ENCODE measurements around the gene CAV3.

The CAV3 gene

GRCh38 chr3:8730656-8731055, 2.9 kb upstream of the CAV3 start:
- no peak overlapping the region for H3K18ac ChIP-seq (ENCODE audit: low read length)
- no peak overlapping the region for H3K27ac ChIP-seq (ENCODE audit: low read depth, low read length)
- H3K4ac ChIP-seq (ENCODE audit: low read depth, low read length) = no peak overlapping the region
- H3K23ac ChIP-seq (ENCODE audit: low read length) = no peak overlapping the region
- no peak overlapping the region for H3K4me3 ChIP-seq (ENCODE audit: low read length)
- H3K36me3 ChIP-seq (ENCODE audit: control insufficient read depth, insufficient read depth, low read length) = no peaks in the 10 kb centered on the region
- no peak overlapping the region for H4K5ac ChIP-seq (ENCODE audit: low read length)
- no peaks in the 10 kb centered on the region for H3K79me1 ChIP-seq (ENCODE audit: low read length)
- no peak overlapping the region for H4K8ac ChIP-seq (ENCODE audit: low read depth, low read length)
- no peak overlapping the region for H2BK5ac ChIP-seq (ENCODE audit: low read length)
- H3K79me2 ChIP-seq (ENCODE audit: control insufficient read depth, insufficient read depth, low read length) = no peaks in the 10 kb centered on the region
- H3K9ac ChIP-seq (ENCODE audit: low read length) = no peak overlapping the region
- WGBS (ENCODE audit: extremely low coverage, insufficient coverage, low lambda C conversion rate) = no CpG with 5 or more reads among the region's 3 CpGs
- H3K56ac ChIP-seq (ENCODE audit: low read length) = no peak overlapping the region
- no peak overlapping the region for H2AK5ac ChIP-seq (ENCODE audit: low read length)
- no peaks in the 10 kb centered on the region for H3K27me3 ChIP-seq (ENCODE audit: insufficient read depth, low read length, poor library complexity)
- no peak for DNase-seq
- no peak overlapping the region for H2BK15ac ChIP-seq (replicated peaks; ENCODE audit: low read depth)
- peaks cover 5% of the 10 kb centered on the region for H3K4me1 ChIP-seq (ENCODE audit: control insufficient read depth, low read depth, low read length)
- H2BK120ac ChIP-seq (ENCODE audit: low read depth, low read length) = no peak overlapping the region
- no peak overlapping the region for H3K4me2 ChIP-seq (ENCODE audit: low read length)

- Histone ChIP-seq H4K5ac (ENCODE audit: low read length) (no peak overlapping the region), H3K4me1 (ENCODE audit: control insufficient read depth, low read depth, low read length) (peaks cover 5% of the 10 kb centered on the region), H3K23ac (ENCODE audit: low read length) (no peak overlapping the region), H4K8ac (ENCODE audit: low read depth, low read length) (no peak overlapping the region), H3K27me3 (ENCODE audit: insufficient read depth, low read length, poor library complexity) (no peaks in the 10 kb centered on the region), H2BK120ac (ENCODE audit: low read depth, low read length) (no peak overlapping the region), H3K36me3 (ENCODE audit: control insufficient read depth, insufficient read depth, low read length) (no peaks in the 10 kb centered on the region), H3K79me1 (ENCODE audit: low read length) (no peaks in the 10 kb centered on the region), H3K4me3 (ENCODE audit: low read length) (no peak overlapping the region), H3K4me2 (ENCODE audit: low read length) (no peak overlapping the region), H2AK5ac (ENCODE audit: low read length) (no peak overlapping the region), H2BK5ac (ENCODE audit: low read length) (no peak overlapping the region), H3K9ac (ENCODE audit: low read length) (peak overlapping the region; percentile 43), H3K79me2 (ENCODE audit: control insufficient read depth, insufficient read depth, low read length) (no peaks in the 10 kb centered on the region), H3K18ac (ENCODE audit: low read length) (no peak overlapping the region), H3K56ac (ENCODE audit: low read length) (peak overlapping the region; percentile 64), H3K27ac (ENCODE audit: low read depth, low read length) (no peak overlapping the region), H2BK15ac (replicated peaks; ENCODE audit: low read depth) (no peak overlapping the region), H3K4ac (ENCODE audit: low read depth, low read length) (no peak overlapping the region)
- WGBS (ENCODE audit: extremely low coverage, insufficient coverage, low lambda C conversion rate) = no CpG with 5 or more reads among the region's 4 CpGs
- peak; percentile 80 for DNase-seq
Observed at GRCh38 chr3:8732413-8732812, 1.2 kb upstream of the CAV3 start.

- Histone ChIP-seq H4K8ac (ENCODE audit: low read depth, low read length) (no peak overlapping the region), H3K23ac (ENCODE audit: low read length) (no peak overlapping the region), H3K27ac (ENCODE audit: low read depth, low read length) (no peak overlapping the region), H3K36me3 (ENCODE audit: control insufficient read depth, insufficient read depth, low read length) (no peaks in the 10 kb centered on the region), H2BK5ac (ENCODE audit: low read length) (no peak overlapping the region), H3K56ac (ENCODE audit: low read length) (no peak overlapping the region), H2AK5ac (ENCODE audit: low read length) (no peak overlapping the region), H3K4me1 (ENCODE audit: control insufficient read depth, low read depth, low read length) (peaks cover 5% of the 10 kb centered on the region), H4K5ac (ENCODE audit: low read length) (no peak overlapping the region), H3K18ac (ENCODE audit: low read length) (no peak overlapping the region), H3K79me2 (ENCODE audit: control insufficient read depth, insufficient read depth, low read length) (no peaks in the 10 kb centered on the region), H2BK15ac (replicated peaks; ENCODE audit: low read depth) (no peak overlapping the region), H3K9ac (ENCODE audit: low read length) (no peak overlapping the region), H2BK120ac (ENCODE audit: low read depth, low read length) (no peak overlapping the region), H3K27me3 (ENCODE audit: insufficient read depth, low read length, poor library complexity) (no peaks in the 10 kb centered on the region), H3K79me1 (ENCODE audit: low read length) (no peaks in the 10 kb centered on the region), H3K4me3 (ENCODE audit: low read length) (no peak overlapping the region), H3K4me2 (ENCODE audit: low read length) (no peak overlapping the region), H3K4ac (ENCODE audit: low read depth, low read length) (no peak overlapping the region)
- WGBS (ENCODE audit: extremely low coverage, insufficient coverage, low lambda C conversion rate) = no CpG with 5 or more reads among the region's 19 CpGs
- DNase-seq = no peak
Observed at GRCh38 chr3:8734137-8734878, 706 bp downstream of the CAV3 start.

DNA sequence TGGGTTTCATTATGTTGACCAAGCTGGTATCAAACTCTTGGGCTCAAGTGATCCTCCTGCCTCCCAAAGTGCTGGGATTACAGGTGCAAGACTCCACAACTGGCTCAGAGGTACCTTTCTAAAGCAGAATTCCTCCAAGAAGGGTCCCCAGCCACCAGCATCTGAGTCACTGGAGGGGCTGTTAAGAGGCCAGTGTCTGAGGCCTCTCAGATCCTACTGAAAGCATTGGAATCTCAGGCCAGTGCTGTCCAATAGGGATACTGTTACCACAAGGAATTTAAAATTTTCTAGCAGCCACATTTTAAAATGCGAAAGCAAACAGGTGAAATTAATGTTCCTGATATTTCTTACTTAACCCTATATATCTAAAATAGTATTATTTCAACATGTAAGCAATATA, 1.3 kb downstream of the CAV3 start:
- Histone ChIP-seq H3K56ac (ENCODE audit: low read length) (no peak overlapping the region), H2BK5ac (ENCODE audit: low read length) (no peak overlapping the region)
- WGBS (ENCODE audit: extremely low coverage, insufficient coverage, low lambda C conversion rate) = no CpG with 5 or more reads among the region's 1 CpG

GRCh38 chr3:8736436-8736835, 2.8 kb downstream of the CAV3 start:
- no CpG with 5 or more reads among the region's 11 CpGs for WGBS (ENCODE audit: extremely low coverage, insufficient coverage, low lambda C conversion rate)
- H3K79me1 ChIP-seq (ENCODE audit: low read length) = no peaks in the 10 kb centered on the region
- no peak overlapping the region for H3K56ac ChIP-seq (ENCODE audit: low read length)
- no peaks in the 10 kb centered on the region for H3K27me3 ChIP-seq (ENCODE audit: insufficient read depth, low read length, poor library complexity)
- H3K4me3 ChIP-seq (ENCODE audit: low read length) = no peak overlapping the region
- H2BK15ac ChIP-seq (replicated peaks; ENCODE audit: low read depth) = no peak overlapping the region
- no peak overlapping the region for H4K8ac ChIP-seq (ENCODE audit: low read depth, low read length)
- no peak overlapping the region for H3K9ac ChIP-seq (ENCODE audit: low read length)
- no peak overlapping the region for H3K4ac ChIP-seq (ENCODE audit: low read depth, low read length)
- H2BK120ac ChIP-seq (ENCODE audit: low read depth, low read length) = no peak overlapping the region
- no peaks in the 10 kb centered on the region for H3K79me2 ChIP-seq (ENCODE audit: control insufficient read depth, insufficient read depth, low read length)
- H3K23ac ChIP-seq (ENCODE audit: low read length) = no peak overlapping the region
- H2AK5ac ChIP-seq (ENCODE audit: low read length) = no peak overlapping the region
- H3K4me2 ChIP-seq (ENCODE audit: low read length) = no peak overlapping the region
- no peak overlapping the region for H2BK5ac ChIP-seq (ENCODE audit: low read length)
- DNase-seq = no peak
- H3K18ac ChIP-seq (ENCODE audit: low read length) = no peak overlapping the region
- H4K5ac ChIP-seq (ENCODE audit: low read length) = no peak overlapping the region
- H3K36me3 ChIP-seq (ENCODE audit: control insufficient read depth, insufficient read depth, low read length) = no peaks in the 10 kb centered on the region
- peaks cover 8% of the 10 kb centered on the region for H3K4me1 ChIP-seq (ENCODE audit: control insufficient read depth, low read depth, low read length)
- no peak overlapping the region for H3K27ac ChIP-seq (ENCODE audit: low read depth, low read length)

More for the DNA sequence above, 1.3 kb downstream of the CAV3 start:
- no peak overlapping the region for H2BK15ac ChIP-seq (replicated peaks; ENCODE audit: low read depth)
- H3K79me1 ChIP-seq (ENCODE audit: low read length) = no peaks in the 10 kb centered on the region
- no peak overlapping the region for H2BK120ac ChIP-seq (ENCODE audit: low read depth, low read length)
- no peak for DNase-seq
- H3K9ac ChIP-seq (ENCODE audit: low read length) = no peak overlapping the region
- H3K4me3 ChIP-seq (ENCODE audit: low read length) = no peak overlapping the region
- H3K23ac ChIP-seq (ENCODE audit: low read length) = no peak overlapping the region
- H4K5ac ChIP-seq (ENCODE audit: low read length) = no peak overlapping the region
- no peak overlapping the region for H4K8ac ChIP-seq (ENCODE audit: low read depth, low read length)
- H3K4ac ChIP-seq (ENCODE audit: low read depth, low read length) = no peak overlapping the region
- H3K4me2 ChIP-seq (ENCODE audit: low read length) = no peak overlapping the region
- no peaks in the 10 kb centered on the region for H3K79me2 ChIP-seq (ENCODE audit: control insufficient read depth, insufficient read depth, low read length)
- H3K18ac ChIP-seq (ENCODE audit: low read length) = no peak overlapping the region
- no peak overlapping the region for H3K27ac ChIP-seq (ENCODE audit: low read depth, low read length)
- H3K4me1 ChIP-seq (ENCODE audit: control insufficient read depth, low read depth, low read length) = peaks cover 5% of the 10 kb centered on the region
- H3K27me3 ChIP-seq (ENCODE audit: insufficient read depth, low read length, poor library complexity) = no peaks in the 10 kb centered on the region
- no peak overlapping the region for H2AK5ac ChIP-seq (ENCODE audit: low read length)
- no peaks in the 10 kb centered on the region for H3K36me3 ChIP-seq (ENCODE audit: control insufficient read depth, insufficient read depth, low read length)

GRCh38 chr3:8737301-8737700, 3.7 kb downstream of the CAV3 start:
- Histone ChIP-seq H2BK15ac (replicated peaks; ENCODE audit: low read depth) (no peak overlapping the region), H3K4ac (ENCODE audit: low read depth, low read length) (no peak overlapping the region), H2BK120ac (ENCODE audit: low read depth, low read length) (no peak overlapping the region), H3K27ac (ENCODE audit: low read depth, low read length) (no peak overlapping the region), H3K18ac (ENCODE audit: low read length) (no peak overlapping the region), H3K79me2 (ENCODE audit: control insufficient read depth, insufficient read depth, low read length) (no peaks in the 10 kb centered on the region), H4K5ac (ENCODE audit: low read length) (no peak overlapping the region), H3K4me3 (ENCODE audit: low read length) (no peak overlapping the region), H2AK5ac (ENCODE audit: low read length) (no peak overlapping the region), H3K79me1 (ENCODE audit: low read length) (no peaks in the 10 kb centered on the region), H3K23ac (ENCODE audit: low read length) (peak overlapping the region; percentile 4), H3K27me3 (ENCODE audit: insufficient read depth, low read length, poor library complexity) (no peaks in the 10 kb centered on the region), H2BK5ac (ENCODE audit: low read length) (no peak overlapping the region), H3K56ac (ENCODE audit: low read length) (no peak overlapping the region), H3K9ac (ENCODE audit: low read length) (no peak overlapping the region), H4K8ac (ENCODE audit: low read depth, low read length) (no peak overlapping the region), H3K36me3 (ENCODE audit: control insufficient read depth, insufficient read depth, low read length) (no peaks in the 10 kb centered on the region), H3K4me2 (ENCODE audit: low read length) (no peak overlapping the region), H3K4me1 (ENCODE audit: control insufficient read depth, low read depth, low read length) (peaks cover 7% of the 10 kb centered on the region)
- no CpG with 5 or more reads among the region's 4 CpGs for WGBS (ENCODE audit: extremely low coverage, insufficient coverage, low lambda C conversion rate)
- DNase-seq = no peak

Data from mesendoderm (in vitro differentiated cells).